Measurements from ENCODE around the gene C5. TPM values are rescaled to one million over a fixed set of nuclear protein-coding genes. Genes with fewer than 3 reads are reported as not detected.

Gene C5
- total RNA-seq, 4 donors from 2014 or later: 2.0 to 14.9 (median 4.3) TPM

DNA sequence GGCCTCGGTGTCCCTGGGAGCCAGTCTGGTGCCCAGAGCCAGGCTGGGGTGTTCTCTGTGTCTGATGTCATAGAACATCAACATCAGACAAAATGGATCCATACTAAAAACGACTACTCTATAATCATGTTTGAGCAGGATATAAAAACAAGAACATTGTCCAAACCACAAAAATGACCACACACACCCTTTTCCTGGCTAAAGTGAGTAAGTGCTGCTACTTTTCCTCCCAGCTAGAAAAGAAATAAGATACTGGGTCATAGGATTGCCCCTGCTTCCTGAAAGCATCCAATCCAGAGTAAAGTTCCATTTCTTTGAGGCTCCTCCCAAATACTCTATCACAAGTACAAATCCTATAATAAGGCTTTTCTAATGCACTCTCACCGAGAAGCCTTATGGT, 103.8 kb downstream of the C5 start:
- 60 to 70% methylated on average over 3 of the region's 3 CpGs for WGBS, 2 donors
- intact Hi-C loops (cut with DNase I; ENCODE audit: low total_unique reads): loop anchor here (10.0 kb wide), 2 partner anchors 181 to 331 kb away; no protein-coding TSS in a partner anchor
- no peak for DNase-seq (ENCODE audit: low spot score in 2 of 2)
- no peak overlapping the region for H3K4me3 ChIP-seq (ENCODE audit: low read depth, poor library complexity, severe bottlenecking)
- TF ChIP-seq, protein P1, sequence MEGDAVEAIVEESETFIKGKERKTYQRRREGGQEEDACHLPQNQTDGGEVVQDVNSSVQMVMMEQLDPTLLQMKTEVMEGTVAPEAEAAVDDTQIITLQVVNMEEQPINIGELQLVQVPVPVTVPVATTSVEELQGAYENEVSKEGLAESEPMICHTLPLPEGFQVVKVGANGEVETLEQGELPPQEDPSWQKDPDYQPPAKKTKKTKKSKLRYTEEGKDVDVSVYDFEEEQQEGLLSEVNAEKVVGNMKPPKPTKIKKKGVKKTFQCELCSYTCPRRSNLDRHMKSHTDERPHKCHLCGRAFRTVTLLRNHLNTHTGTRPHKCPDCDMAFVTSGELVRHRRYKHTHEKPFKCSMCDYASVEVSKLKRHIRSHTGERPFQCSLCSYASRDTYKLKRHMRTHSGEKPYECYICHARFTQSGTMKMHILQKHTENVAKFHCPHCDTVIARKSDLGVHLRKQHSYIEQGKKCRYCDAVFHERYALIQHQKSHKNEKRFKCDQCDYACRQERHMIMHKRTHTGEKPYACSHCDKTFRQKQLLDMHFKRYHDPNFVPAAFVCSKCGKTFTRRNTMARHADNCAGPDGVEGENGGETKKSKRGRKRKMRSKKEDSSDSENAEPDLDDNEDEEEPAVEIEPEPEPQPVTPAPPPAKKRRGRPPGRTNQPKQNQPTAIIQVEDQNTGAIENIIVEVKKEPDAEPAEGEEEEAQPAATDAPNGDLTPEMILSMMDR (IDR thresholded peaks at IDR 0.05): no peak
- no peak for TF ChIP-seq POLR2A (IDR thresholded peaks at IDR 0.05)

DNA sequence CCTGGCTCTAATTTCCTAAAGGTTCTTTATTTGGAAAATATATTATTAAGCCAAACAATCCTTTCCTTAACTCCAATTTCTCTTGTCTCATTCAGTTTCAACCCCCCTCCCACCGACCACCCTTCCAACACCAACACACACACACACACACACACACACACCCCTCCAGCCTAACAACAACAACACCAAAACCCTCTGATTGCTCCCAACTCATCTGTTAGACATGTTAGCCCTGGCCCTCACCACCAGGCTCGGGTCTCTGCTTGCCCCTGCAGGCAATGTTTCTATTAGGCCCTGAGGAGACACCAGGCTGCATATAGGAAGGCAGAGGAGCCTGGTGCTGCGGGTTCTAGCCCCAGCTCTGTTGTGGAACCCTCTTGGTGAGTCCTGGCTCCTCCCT, 105.1 kb downstream of the C5 start:
- 70 to 71% methylated on average over 3 of the region's 3 CpGs for WGBS, 2 donors
- no peak for DNase-seq (ENCODE audit: low spot score in 2 of 2)
- intact Hi-C loops (cut with DNase I; ENCODE audit: low total_unique reads): loop anchor here (10.0 kb wide), 2 partner anchors 180 to 330 kb away; no protein-coding TSS in a partner anchor
- TF ChIP-seq, protein P1 (IDR thresholded peaks at IDR 0.05): no peak
- no peak for TF ChIP-seq POLR2A (IDR thresholded peaks at IDR 0.05)
- H3K4me3 ChIP-seq (ENCODE audit: low read depth, poor library complexity, severe bottlenecking): no peak overlapping the region

DNA sequence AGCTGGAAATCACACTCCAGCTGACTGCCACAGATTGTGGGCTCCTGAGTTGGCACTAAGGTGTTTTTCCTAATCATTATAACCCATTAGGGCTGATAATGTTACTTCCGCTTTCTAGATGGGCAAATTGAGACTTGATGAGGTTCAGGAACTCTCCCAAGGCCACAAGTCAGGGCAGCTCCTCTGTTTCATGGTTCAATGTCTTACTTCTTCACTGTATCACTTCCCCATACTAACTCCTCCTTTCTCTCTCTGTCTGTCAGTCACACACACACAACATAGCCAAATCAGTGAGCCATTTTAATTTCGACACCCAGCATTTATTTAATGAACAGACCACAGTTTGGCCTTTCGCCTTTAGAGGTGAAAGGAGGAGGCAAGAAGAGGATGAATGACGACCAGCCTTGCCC, 105.6 kb downstream of the C5 start:
- WGBS, 2 donors: 46 to 61% methylated on average over 4 of the region's 4 CpGs
- H3K4me3 ChIP-seq (ENCODE audit: low read depth, poor library complexity, severe bottlenecking): no peak overlapping the region
- intact Hi-C loops (cut with DNase I; ENCODE audit: low total_unique reads): loop anchor here (10.0 kb wide), 2 partner anchors 180 to 330 kb away; no protein-coding TSS in a partner anchor
- TF ChIP-seq POLR2A (IDR thresholded peaks at IDR 0.05): no peak
- TF ChIP-seq, protein P1 (IDR thresholded peaks at IDR 0.05): no peak
- no peak for DNase-seq (ENCODE audit: low spot score in 2 of 2)

DNA sequence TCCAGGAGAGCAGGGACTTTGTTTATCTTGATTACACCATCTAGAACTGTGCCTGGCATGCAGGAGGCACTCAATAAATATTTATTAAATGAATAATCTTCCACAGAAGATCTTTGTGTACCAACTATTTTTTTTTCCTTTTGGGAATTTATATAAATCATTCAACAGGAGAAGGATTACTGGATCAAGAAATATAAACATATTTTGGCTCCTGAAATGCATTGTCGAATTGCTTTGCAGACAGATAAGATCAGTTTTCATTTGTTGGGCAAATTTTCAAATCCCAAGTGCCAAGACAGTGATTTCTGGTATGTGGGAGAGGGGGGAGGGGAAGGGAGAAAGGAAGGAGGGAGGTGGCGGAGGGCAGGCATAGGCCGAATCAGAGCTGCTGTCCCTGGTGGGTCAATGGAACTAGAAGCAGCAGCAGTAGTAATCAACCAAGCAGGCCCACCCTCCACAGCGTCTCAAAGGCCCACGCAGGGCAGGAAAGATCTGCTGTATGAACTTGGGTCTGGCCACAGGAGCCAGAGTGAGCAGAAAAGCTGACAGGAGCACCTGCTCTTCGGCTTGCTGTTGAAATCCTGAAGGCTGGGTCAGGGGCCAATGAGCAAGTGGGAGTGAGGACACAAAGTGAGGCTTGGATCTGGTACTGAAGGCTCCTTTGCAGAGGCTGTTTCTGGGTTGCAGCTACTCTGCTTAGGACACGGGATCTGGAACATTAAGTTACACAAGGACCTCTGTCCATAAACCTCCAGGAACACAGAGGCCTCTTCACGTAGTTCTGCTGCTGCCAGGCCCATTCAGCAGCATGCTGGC, 107.7 kb downstream of the C5 start:
- intact Hi-C loops (cut with DNase I; ENCODE audit: low total_unique reads): loop anchor here (10.0 kb wide), 2 partner anchors 178 to 328 kb away; no protein-coding TSS in a partner anchor
- 32 to 34% methylated on average over 8 of the region's 8 CpGs for WGBS, 2 donors
- no peak for TF ChIP-seq POLR2A (IDR thresholded peaks at IDR 0.05)
- TF ChIP-seq, protein P1 (IDR thresholded peaks at IDR 0.05): no peak
- DNase-seq (ENCODE audit: low spot score in 2 of 2): no peak
- no peak overlapping the region for H3K4me3 ChIP-seq (ENCODE audit: low read depth, poor library complexity, severe bottlenecking)

DNA sequence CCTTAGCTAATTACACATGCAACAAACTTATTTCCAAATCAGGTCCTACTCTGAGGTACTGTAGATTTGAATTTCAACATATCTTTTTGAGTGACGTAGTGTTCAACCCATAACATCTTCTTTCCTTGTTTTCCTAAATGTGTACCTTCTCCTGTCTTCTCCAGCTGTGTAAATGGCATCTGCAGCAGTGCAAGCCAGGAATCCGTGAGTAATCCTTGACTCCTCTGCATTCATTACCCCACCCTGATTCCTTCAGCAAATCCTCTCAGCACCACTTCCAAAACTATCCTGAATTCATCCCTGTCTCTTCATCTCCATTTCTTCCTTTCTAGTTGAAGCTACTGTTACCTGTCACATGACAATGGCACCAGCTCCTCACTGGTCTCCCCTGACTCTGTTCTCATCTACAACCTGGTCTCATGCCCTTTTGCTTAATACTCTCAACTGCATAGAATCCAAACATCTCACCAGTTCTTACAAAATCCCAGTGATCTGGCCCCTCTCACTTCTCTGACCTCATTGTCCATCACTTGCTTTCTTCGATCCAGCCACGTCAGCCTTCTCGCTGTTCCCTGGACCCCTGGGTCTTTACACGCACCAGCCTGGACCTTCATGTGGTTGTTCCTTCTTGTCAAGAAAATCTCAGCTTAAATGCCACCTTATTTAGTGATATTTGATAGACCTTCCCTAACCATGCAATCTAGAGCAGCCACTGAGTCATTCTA, 108.9 kb downstream of the C5 start:
- TF ChIP-seq, protein P1 (IDR thresholded peaks at IDR 0.05): no peak
- 50 to 55% methylated on average over 6 of the region's 6 CpGs for WGBS, 2 donors
- DNase-seq (ENCODE audit: low spot score in 2 of 2): no peak
- H3K4me3 ChIP-seq (ENCODE audit: low read depth, poor library complexity, severe bottlenecking): no peak overlapping the region
- intact Hi-C loops (cut with DNase I; ENCODE audit: low total_unique reads): loop anchor here (10.0 kb wide), 2 partner anchors 176 to 326 kb away; no protein-coding TSS in a partner anchor
